Measurements from ENCODE around the gene MON1A.

The MON1A gene

DNA sequence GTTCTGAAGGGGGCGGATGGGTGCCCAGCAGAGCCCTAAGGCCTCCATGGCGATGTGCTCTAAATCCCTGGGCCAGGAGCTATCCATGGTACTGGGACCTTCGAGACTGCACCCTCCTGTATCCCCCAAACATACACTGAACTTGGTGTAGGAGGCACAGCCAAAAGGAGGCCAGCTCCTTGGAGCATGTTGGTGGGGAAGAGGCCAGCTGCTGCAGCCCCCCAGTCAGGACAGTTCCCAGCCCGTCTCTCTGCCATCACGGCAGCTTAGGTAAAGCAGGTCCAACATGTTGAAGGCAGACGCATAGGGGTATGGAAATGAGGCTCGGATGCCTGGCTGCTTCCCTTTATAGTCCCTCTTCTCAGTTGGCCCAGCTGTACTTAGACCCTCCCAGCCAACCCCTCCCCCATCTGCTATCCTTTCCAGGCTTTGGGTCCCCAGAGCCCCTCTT lies 61.7 kb downstream of the MON1A start:
- Histone ChIP-seq H3K27ac (ENCODE audit: low read length) (no peak overlapping the region), H3K36me3 (replicated peaks; ENCODE audit: insufficient read depth, low read length) (no peaks in the 10 kb centered on the region), H3K9me2 (replicated peaks; ENCODE audit: insufficient read depth, low read length) (no peaks in the 10 kb centered on the region), H2AFZ (ENCODE audit: low read length) (no peak overlapping the region), H3K9ac (ENCODE audit: low read length) (no peak overlapping the region), H3K27me3 (replicated peaks; ENCODE audit: insufficient read depth, low read length) (peaks cover 61% of the 10 kb centered on the region), H3K4me3 (ENCODE audit: low read length) (no peak overlapping the region), H3K79me2 (ENCODE audit: low read length) (no peaks in the 10 kb centered on the region), H3K4me2 (ENCODE audit: low read depth, low read length) (no peak overlapping the region), H4K20me1 (ENCODE audit: insufficient read depth, low read length) (no peaks in the 10 kb centered on the region), H3K4me1 (ENCODE audit: low read length) (no peaks in the 10 kb centered on the region), H3K9me3 (replicated peaks; ENCODE audit: insufficient read depth, low read length) (no peaks in the 10 kb centered on the region), H3F3A (ENCODE audit: insufficient read depth, low read length) (no peaks in the 10 kb centered on the region)
- DNase-seq = no peak
- TF ChIP-seq, protein P1, sequence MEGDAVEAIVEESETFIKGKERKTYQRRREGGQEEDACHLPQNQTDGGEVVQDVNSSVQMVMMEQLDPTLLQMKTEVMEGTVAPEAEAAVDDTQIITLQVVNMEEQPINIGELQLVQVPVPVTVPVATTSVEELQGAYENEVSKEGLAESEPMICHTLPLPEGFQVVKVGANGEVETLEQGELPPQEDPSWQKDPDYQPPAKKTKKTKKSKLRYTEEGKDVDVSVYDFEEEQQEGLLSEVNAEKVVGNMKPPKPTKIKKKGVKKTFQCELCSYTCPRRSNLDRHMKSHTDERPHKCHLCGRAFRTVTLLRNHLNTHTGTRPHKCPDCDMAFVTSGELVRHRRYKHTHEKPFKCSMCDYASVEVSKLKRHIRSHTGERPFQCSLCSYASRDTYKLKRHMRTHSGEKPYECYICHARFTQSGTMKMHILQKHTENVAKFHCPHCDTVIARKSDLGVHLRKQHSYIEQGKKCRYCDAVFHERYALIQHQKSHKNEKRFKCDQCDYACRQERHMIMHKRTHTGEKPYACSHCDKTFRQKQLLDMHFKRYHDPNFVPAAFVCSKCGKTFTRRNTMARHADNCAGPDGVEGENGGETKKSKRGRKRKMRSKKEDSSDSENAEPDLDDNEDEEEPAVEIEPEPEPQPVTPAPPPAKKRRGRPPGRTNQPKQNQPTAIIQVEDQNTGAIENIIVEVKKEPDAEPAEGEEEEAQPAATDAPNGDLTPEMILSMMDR (IDR thresholded peaks at IDR 0.05; ENCODE audit: low read length) = no peak
- no peak for TF ChIP-seq EZH2phosphoT487 (IDR thresholded peaks at IDR 0.05; ENCODE audit: low read length)
- no peak for TF ChIP-seq EZH2 (optimal IDR thresholded peaks at IDR 0.05; ENCODE audit: low read depth, low read length)

DNA sequence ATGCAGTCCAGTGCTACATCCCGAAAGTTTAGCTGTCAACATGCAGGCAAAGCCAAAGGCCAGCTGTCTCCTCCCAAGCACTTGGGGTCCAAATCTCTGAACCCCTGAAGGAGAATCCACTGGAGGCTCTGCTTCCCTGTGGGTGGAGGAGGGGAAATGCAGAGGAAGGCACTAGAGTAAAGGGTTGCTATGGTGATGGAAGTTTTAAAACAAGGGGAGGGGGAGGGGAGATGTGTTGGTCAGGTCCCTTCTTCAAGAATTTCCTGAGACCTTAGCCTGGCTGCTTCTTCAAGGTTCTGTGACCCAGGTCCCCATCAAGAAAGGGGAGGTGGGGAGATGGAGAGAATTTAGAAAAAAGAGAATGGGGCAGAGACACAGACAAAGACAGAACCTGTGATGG lies 62.2 kb downstream of the MON1A start:
- H3K27me3 ChIP-seq (replicated peaks; ENCODE audit: insufficient read depth, low read length) = peaks cover 66% of the 10 kb centered on the region
- TF ChIP-seq, protein P1 (IDR thresholded peaks at IDR 0.05; ENCODE audit: low read length) = no peak
- TF ChIP-seq EZH2 (optimal IDR thresholded peaks at IDR 0.05; ENCODE audit: low read depth, low read length) (no peak), EZH2phosphoT487 (IDR thresholded peaks at IDR 0.05; ENCODE audit: low read length) (no peak)

DNA sequence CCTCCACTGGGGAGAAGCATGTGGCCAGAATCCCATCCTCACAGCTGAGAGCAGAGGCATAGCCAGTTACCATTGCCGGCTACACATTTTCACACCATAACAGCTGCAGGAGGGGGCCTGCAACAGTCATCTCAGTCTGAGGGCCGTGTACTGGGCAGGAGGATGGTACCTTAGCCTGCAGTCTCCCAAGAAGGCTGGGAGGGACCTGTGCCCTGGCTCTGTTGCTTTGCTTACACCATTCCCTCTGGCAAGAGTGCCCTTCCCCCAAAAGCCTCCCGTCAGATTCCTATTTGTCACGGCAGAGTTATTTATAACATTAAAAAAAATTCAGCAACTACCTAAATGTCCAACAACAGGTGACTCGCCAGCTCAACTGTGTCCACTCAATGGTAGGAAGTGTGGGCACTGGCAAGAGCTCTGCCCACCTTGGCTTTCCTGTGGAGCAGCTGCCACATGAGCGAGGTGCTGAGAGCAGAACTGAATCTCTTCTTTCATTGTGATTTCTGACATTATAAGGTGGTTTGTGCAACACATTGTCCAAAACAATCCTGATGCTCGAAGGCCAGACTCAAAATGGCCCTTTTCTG lies 64.3 kb downstream of the MON1A start:
- H3K27me3 ChIP-seq (replicated peaks; ENCODE audit: insufficient read depth, low read length) = peaks cover 62% of the 10 kb centered on the region
- H3K79me2 ChIP-seq (ENCODE audit: low read length) = no peaks in the 10 kb centered on the region
- no peaks in the 10 kb centered on the region for H3F3A ChIP-seq (ENCODE audit: insufficient read depth, low read length)
- no peak overlapping the region for H2AFZ ChIP-seq (ENCODE audit: low read length)
- H3K27ac ChIP-seq (ENCODE audit: low read length) = no peak overlapping the region
- no peak overlapping the region for H3K4me3 ChIP-seq (ENCODE audit: low read length)
- TF ChIP-seq, protein P1 (IDR thresholded peaks at IDR 0.05; ENCODE audit: low read length) = no peak
- TF ChIP-seq EZH2 (optimal IDR thresholded peaks at IDR 0.05; ENCODE audit: low read depth, low read length) = no peak
- no peak for TF ChIP-seq EZH2phosphoT487 (IDR thresholded peaks at IDR 0.05; ENCODE audit: low read length)
- no peaks in the 10 kb centered on the region for H3K9me3 ChIP-seq (replicated peaks; ENCODE audit: insufficient read depth, low read length)
- H3K4me1 ChIP-seq (ENCODE audit: low read length) = no peaks in the 10 kb centered on the region
- no peak overlapping the region for H3K9ac ChIP-seq (ENCODE audit: low read length)
- DNase-seq = no peak
- H3K9me2 ChIP-seq (replicated peaks; ENCODE audit: insufficient read depth, low read length) = no peaks in the 10 kb centered on the region
- H3K36me3 ChIP-seq (replicated peaks; ENCODE audit: insufficient read depth, low read length) = no peaks in the 10 kb centered on the region
- H4K20me1 ChIP-seq (ENCODE audit: insufficient read depth, low read length) = no peaks in the 10 kb centered on the region
- H3K4me2 ChIP-seq (ENCODE audit: low read depth, low read length) = no peak overlapping the region

More for the DNA sequence above, 62.2 kb downstream of the MON1A start:
- Histone ChIP-seq H3K36me3 (replicated peaks; ENCODE audit: insufficient read depth, low read length) (no peaks in the 10 kb centered on the region), H3K4me3 (ENCODE audit: low read length) (no peak overlapping the region), H3K4me1 (ENCODE audit: low read length) (no peaks in the 10 kb centered on the region), H3K79me2 (ENCODE audit: low read length) (no peaks in the 10 kb centered on the region), H3K9ac (ENCODE audit: low read length) (no peak overlapping the region), H3K9me3 (replicated peaks; ENCODE audit: insufficient read depth, low read length) (no peaks in the 10 kb centered on the region), H3K27ac (ENCODE audit: low read length) (no peak overlapping the region), H2AFZ (ENCODE audit: low read length) (no peak overlapping the region), H3F3A (ENCODE audit: insufficient read depth, low read length) (no peaks in the 10 kb centered on the region), H4K20me1 (ENCODE audit: insufficient read depth, low read length) (no peaks in the 10 kb centered on the region), H3K9me2 (replicated peaks; ENCODE audit: insufficient read depth, low read length) (no peaks in the 10 kb centered on the region), H3K4me2 (ENCODE audit: low read depth, low read length) (no peak overlapping the region)
- no peak for DNase-seq
